Fibroblast of lung (primary cell): ENCODE data around the gene AMPD2. TPM values are rescaled to one million over a fixed set of nuclear protein-coding genes. Genes with fewer than 3 reads are reported as not detected.
"Not testable (repeated sequence)": the region's sequence is repeated elsewhere in the genome, so short reads cannot be mapped to it uniquely, and the experiment has no call there.

Experiments used
- DNase-seq, 2 donors: peaks; one replicate each; pipeline versions ENCODE4 v3.0.0 to v3.0.0-alpha.2; 2010; ENCODE audit warnings: low read depth in 2 of 2
- H2AFZ ChIP-seq: 2 replicates; pipeline ENCODE4 v1.5.1; 2012; ENCODE audit warnings: low read length, control low read depth, inconsistent platforms
- H3K27ac ChIP-seq: 2 replicates; pipeline ENCODE4 v1.5.1; 2011; ENCODE audit warnings: low read length, control low read depth; ENCODE audit not compliant: insufficient read depth
- H3K27me3 ChIP-seq: 2 replicates; pipeline ENCODE4 v1.5.1; 2011; ENCODE audit warnings: mild to moderate bottlenecking, low read length; ENCODE audit not compliant: control insufficient read depth, insufficient read depth
- H3K36me3 ChIP-seq: 2 replicates; pipeline ENCODE4 v1.5.1; 2011; ENCODE audit warnings: low read length; ENCODE audit not compliant: control insufficient read depth, insufficient read depth
- H3K4me1 ChIP-seq: 2 replicates; pipeline ENCODE4 v1.5.1; 2011; ENCODE audit warnings: low read length; ENCODE audit not compliant: control insufficient read depth, insufficient read depth; ENCODE audit errors: extremely low read depth
- H3K4me2 ChIP-seq: 2 replicates; pipeline ENCODE4 v1.5.1; 2011; ENCODE audit warnings: low read length, control low read depth; ENCODE audit not compliant: insufficient read depth; ENCODE audit errors: extremely low read depth
- H3K4me3 ChIP-seq, 4 experiments: fragments of 200-600 bp in 1 of 4; sonication (generic) in 1 of 4; replicated peaks in 1 of 4; 2 replicates each; pipeline ENCODE4 v1.5.1; 2011 to 2016; ENCODE audit warnings: low read length in 4 of 4, low read depth in 3 of 4, mild to moderate bottlenecking in 3 of 4, control low read depth in 2 of 4, inconsistent platforms in 1 of 4, mixed read lengths in 1 of 4; ENCODE audit not compliant: insufficient read depth in 1 of 4; ENCODE audit errors: control extremely low read depth in 1 of 4
- H3K79me2 ChIP-seq: 2 replicates; pipeline ENCODE4 v1.5.1; 2012; ENCODE audit warnings: mild to moderate bottlenecking, low read length, inconsistent platforms; ENCODE audit not compliant: control insufficient read depth, insufficient read depth
- H3K9ac ChIP-seq: 2 replicates; pipeline ENCODE4 v1.5.1; 2011; ENCODE audit warnings: mild to moderate bottlenecking, low read length, control low read depth; ENCODE audit not compliant: insufficient read depth
- H3K9me3 ChIP-seq: 2 replicates; pipeline ENCODE4 v1.5.1; 2012; ENCODE audit warnings: low read depth, low read length; ENCODE audit not compliant: control insufficient read depth, insufficient read depth
- H4K20me1 ChIP-seq: 2 replicates; pipeline ENCODE4 v1.5.1; 2011; ENCODE audit warnings: low read length; ENCODE audit not compliant: control insufficient read depth, insufficient read depth; ENCODE audit errors: extremely low read depth
- CTCF ChIP-seq, 2 donors: IDR thresholded peaks in 1 of 2; conservative IDR thresholded peaks in 1 of 2; 1 replicate in 1 of 2; 2 replicates in 1 of 2; pipeline ENCODE4 v1.5.1; 2011 to 2012; ENCODE audit warnings: low read length in 2 of 2, control low read depth in 1 of 2, inconsistent platforms in 1 of 2, low read depth in 1 of 2, mild to moderate bottlenecking in 1 of 2
- EZH2 ChIP-seq: IDR thresholded peaks from 2 replicates; pipeline ENCODE4 v1.5.1; 2012; ENCODE audit warnings: low read length, control low read depth, mild to moderate bottlenecking; ENCODE audit errors: missing control alignments
- polyA plus RNA-seq, 2 donors: library from polyadenylated mRNA; depleted of rRNA in 1 of 2; stranded (reverse) in 1 of 2; unstranded in 1 of 2; fragments of >200 nt; gene quantifications; 2 replicates each; pipeline ENCODE4 v1.2.1, GENCODE V29; 2011 to 2012; ENCODE audit warnings: missing spikeins in 1 of 2
- total RNA-seq: library from RNA; depleted of rRNA; stranded (reverse); fragments of >200 nt; gene quantifications from 2 replicates; pipeline ENCODE4 v1.2.1, GENCODE V29; 2014

The AMPD2 gene
- total and polyA plus RNA-seq, 2 donors (not counting 1 experiment from before 2014, with no cell fraction given): 23.0 to 51.9 TPM

GRCh38 chr1:109668123-109668775, 48.6 kb downstream of the AMPD2 start:
- Histone ChIP-seq H3K4me2 (peak overlapping the region; percentile 83), H3K9ac (no peak overlapping the region)
- no peak for TF ChIP-seq EZH2
- TF ChIP-seq CTCF (conservative IDR thresholded peaks at IDR 0.05 in 1 of 2, IDR thresholded peaks at IDR 0.05 in 1 of 2; ENCODE audit: low read depth in 1 of 2, low read length in 2 of 2): no peak

GRCh38 chr1:109669246-109669948, 49.8 kb downstream of the AMPD2 start:
- H4K20me1 ChIP-seq: no peaks in the 10 kb centered on the region
- no peak overlapping the region for H3K27ac ChIP-seq
- no peaks in the 10 kb centered on the region for H3K4me1 ChIP-seq
- TF ChIP-seq CTCF (conservative IDR thresholded peaks at IDR 0.05 in 1 of 2, IDR thresholded peaks at IDR 0.05 in 1 of 2; ENCODE audit: low read depth in 1 of 2, low read length in 2 of 2): no peak
- TF ChIP-seq EZH2: no peak
- no peak overlapping the region for H3K4me3 ChIP-seq
- H3K9ac ChIP-seq: no peak overlapping the region
- no peak overlapping the region for H3K4me2 ChIP-seq
- H2AFZ ChIP-seq: no peak overlapping the region
- no peaks in the 10 kb centered on the region for H3K9me3 ChIP-seq
- no peaks in the 10 kb centered on the region for H3K36me3 ChIP-seq
- no peak for DNase-seq
- no peaks in the 10 kb centered on the region for H3K27me3 ChIP-seq
- H3K79me2 ChIP-seq: no peaks in the 10 kb centered on the region

More at GRCh38 chr1:109668123-109668775, 48.6 kb downstream of the AMPD2 start:
- Histone ChIP-seq H3K79me2 (no peaks in the 10 kb centered on the region), H3K4me3 (peak overlapping the region; percentile 40 to 64 (median 53)), H3K4me1 (peaks cover 3% of the 10 kb centered on the region), H3K27ac (no peak overlapping the region), H2AFZ (peak overlapping the region; percentile 65), H3K27me3 (no peaks in the 10 kb centered on the region), H4K20me1 (no peaks in the 10 kb centered on the region), H3K9me3 (no peaks in the 10 kb centered on the region), H3K36me3 (no peaks in the 10 kb centered on the region)
- DNase-seq: no peak

GRCh38 chr1:109669949-109670302, 50.3 kb downstream of the AMPD2 start:
- not testable (repeated sequence) for H4K20me1 ChIP-seq, H2AFZ ChIP-seq, H3K79me2 ChIP-seq, H3K9ac ChIP-seq, H3K36me3 ChIP-seq, DNase-seq, H3K9me3 ChIP-seq, H3K4me3 ChIP-seq, H3K27ac ChIP-seq, H3K4me2 ChIP-seq, H3K4me1 ChIP-seq, H3K27me3 ChIP-seq
